VCaP (cell line): Measurements from ENCODE around the gene LRIT2.

Experiments
- H3K27ac ChIP-seq: fragments of 450-650 bp; 2 replicates; pipeline ENCODE4 v1.5.1; 2017
- CTCF ChIP-seq: fragments of 450-650 bp; conservative IDR thresholded peaks from 2 replicates; pipeline ENCODE4 v1.5.1; 2017; ENCODE audit warnings: mild to moderate bottlenecking, moderate library complexity

The LRIT2 gene

GRCh38 chr10:84197643-84198042 is 27.7 kb downstream of the LRIT2 start:
- TF ChIP-seq CTCF: no peak
- H3K27ac ChIP-seq: no peak overlapping the region

GRCh38 chr10:84196941-84197340 is 28.4 kb downstream of the LRIT2 start:
- no peak overlapping the region for H3K27ac ChIP-seq
- no peak for TF ChIP-seq CTCF

- TF ChIP-seq CTCF: no peak
- no peak overlapping the region for H3K27ac ChIP-seq
These were observed 29.3 kb downstream of the LRIT2 start for GRCh38 chr10:84196083-84196482.

- TF ChIP-seq CTCF: no peak
- H3K27ac ChIP-seq: no peak overlapping the region
These were observed 30.1 kb downstream of the LRIT2 start for GRCh38 chr10:84195044-84195830.

- TF ChIP-seq CTCF: no peak
These were observed 30.8 kb downstream of the LRIT2 start, which contains the start of gene CDHR1 for GRCh38 chr10:84194424-84195043. Gene CDHR1 (plus strand): TSS chr10:84194537. CDS start chr10:84194761, 224 bp downstream.

GRCh38 chr10:84193846-84194423 is 31.4 kb downstream of the LRIT2 start:
- H3K27ac ChIP-seq: no peak overlapping the region
- no peak for TF ChIP-seq CTCF

More at GRCh38 chr10:84194424-84195043, 30.8 kb downstream of the LRIT2 start, which contains the start of gene CDHR1:
- no peak within 1 kb of the TSS; the same call in 1 of the 2 replicates for H3K27ac ChIP-seq

GRCh38 chr10:84193327-84193726 is 32.0 kb downstream of the LRIT2 start:
- no peak overlapping the region for H3K27ac ChIP-seq
- TF ChIP-seq CTCF: no peak
